ENCODE measurements around the gene PEX11G. TPM values are rescaled to one million over a fixed set of nuclear protein-coding genes. Genes with fewer than 3 reads are reported as not detected.

PEX11G gene
- polyA plus RNA-seq, 3 donors: 4.0 to 7.8 (median 7.0) TPM

DNA sequence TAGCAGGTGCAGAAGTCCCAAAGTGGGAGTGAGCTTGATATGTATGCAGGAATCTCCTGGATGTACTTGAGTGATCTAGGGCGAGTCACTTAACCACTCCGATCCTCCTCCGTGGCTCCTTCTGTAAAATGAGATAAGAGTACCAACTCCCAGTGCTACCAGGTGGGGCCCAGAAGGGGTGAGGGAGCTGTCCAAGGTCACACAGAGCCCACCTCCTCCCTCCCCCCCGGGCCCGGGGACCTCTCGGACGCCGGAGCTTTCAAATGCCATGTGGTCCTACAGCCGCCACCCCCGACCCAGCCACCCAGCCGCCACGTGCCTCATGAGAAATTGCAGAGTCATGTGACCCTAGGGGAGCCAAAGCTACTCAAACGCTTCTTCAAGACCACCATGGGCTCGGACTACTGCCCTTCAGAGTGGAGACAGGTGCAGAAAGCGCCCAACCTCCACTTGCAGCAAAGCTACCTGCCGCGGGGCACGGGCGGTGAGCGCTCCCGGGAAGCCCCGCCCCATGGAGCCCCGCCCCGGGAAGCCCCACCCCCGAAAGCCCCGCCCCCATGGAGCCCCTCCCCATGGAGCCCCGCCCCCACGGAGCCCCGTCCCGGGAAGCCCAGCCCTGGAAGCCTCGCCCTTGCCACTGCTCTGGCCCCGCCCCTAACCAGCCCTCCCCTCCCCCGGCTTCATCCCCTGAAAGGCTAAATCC is 17.0 kb upstream of the PEX11G start:
- WGBS, 3 donors: 2 to 5% (median 4%) methylated on average over 23 to 32 of the region's 33 CpGs
- H3K27ac ChIP-seq (ENCODE audit: low read depth, low read length): no peak overlapping the region

DNA sequence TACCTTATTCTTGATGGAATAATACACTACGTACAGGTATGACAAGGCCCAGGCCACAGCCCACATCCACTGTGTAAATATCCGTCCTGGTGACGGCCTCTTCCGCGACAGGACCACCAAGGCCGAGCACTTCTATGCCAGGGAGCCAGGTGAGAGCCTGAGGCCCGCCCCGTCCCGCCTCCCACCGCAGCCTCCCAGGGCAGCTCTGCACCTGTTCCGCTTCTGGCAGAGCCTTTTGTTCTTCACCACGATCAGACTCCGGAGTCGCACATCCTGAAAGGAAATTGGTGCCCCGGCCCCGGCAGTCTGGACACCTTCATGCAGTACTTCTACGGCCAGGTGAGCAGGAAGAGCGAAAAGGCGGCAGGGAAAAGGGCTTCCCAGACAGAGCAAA is 16.4 kb upstream of the PEX11G start:
- no peak overlapping the region for H3K27ac ChIP-seq (ENCODE audit: low read depth, low read length)
- WGBS, 3 donors: 17 to 40% (median 32%) methylated on average over 19 of the region's 19 CpGs

- WGBS, 3 donors: 66 to 86% (median 69%) methylated on average over 6 of the region's 6 CpGs
- no peak overlapping the region for H3K27ac ChIP-seq (ENCODE audit: low read depth, low read length)
Observed at GRCh38 chr19:7504684-7505083, 15.8 kb upstream of the PEX11G start.

DNA sequence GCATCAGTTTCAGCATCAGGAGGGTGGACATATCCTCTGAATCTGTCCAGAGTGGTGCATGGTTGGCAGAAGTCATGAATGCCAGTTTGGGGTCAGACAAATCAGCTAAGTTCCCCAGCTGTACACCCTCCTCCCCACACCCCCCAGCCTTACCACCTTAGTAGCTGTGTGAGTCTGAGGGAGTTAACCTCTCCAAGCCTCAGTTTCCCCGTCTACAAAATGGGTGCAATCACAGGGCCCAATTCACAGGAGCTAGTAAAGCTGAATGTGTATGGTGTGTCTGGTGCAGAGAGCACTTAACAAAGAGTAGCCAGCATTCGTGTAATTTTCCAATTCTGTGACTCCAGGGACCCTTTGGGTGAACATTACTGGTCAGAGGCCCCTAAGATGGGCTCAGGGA is 13.7 kb upstream of the PEX11G start:
- no peak overlapping the region for H3K27ac ChIP-seq (ENCODE audit: low read depth, low read length)
- WGBS, 3 donors: 37 to 75% (median 70%) methylated on average over 2 of the region's 2 CpGs

- WGBS, 3 donors: 1 to 3% (median 2%) methylated on average over 83 to 93 of the region's 93 CpGs
Observed at GRCh38 chr19:7500811-7501450, 12.1 kb upstream of the PEX11G start.

GRCh38 chr19:7497292-7497691 is 8.5 kb upstream of the PEX11G start:
- WGBS, 3 donors: 55 to 59% (median 58%) methylated on average over 7 of the region's 7 CpGs

More at GRCh38 chr19:7500811-7501450, 12.1 kb upstream of the PEX11G start:
- no peak overlapping the region for H3K27ac ChIP-seq (ENCODE audit: low read depth, low read length)

GRCh38 chr19:7494416-7495098 is 5.7 kb upstream of the PEX11G start:
- H3K27ac ChIP-seq (ENCODE audit: low read depth, low read length): no peak overlapping the region
- 20 to 57% (median 41%) methylated on average over 13 of the region's 13 CpGs for WGBS, 3 donors

More at GRCh38 chr19:7497292-7497691, 8.5 kb upstream of the PEX11G start:
- H3K27ac ChIP-seq (ENCODE audit: low read depth, low read length): no peak overlapping the region

GRCh38 chr19:7492558-7492957 is 3.7 kb upstream of the PEX11G start:
- WGBS, 3 donors: 48 to 86% (median 50%) methylated on average over 11 of the region's 11 CpGs
- no peak overlapping the region for H3K27ac ChIP-seq (ENCODE audit: low read depth, low read length)

- WGBS, 3 donors: 37 to 74% (median 40%) methylated on average over 4 of the region's 4 CpGs
- H3K27ac ChIP-seq (ENCODE audit: low read depth, low read length): no peak overlapping the region
Observed at GRCh38 chr19:7492142-7492541, 3.3 kb upstream of the PEX11G start.

DNA sequence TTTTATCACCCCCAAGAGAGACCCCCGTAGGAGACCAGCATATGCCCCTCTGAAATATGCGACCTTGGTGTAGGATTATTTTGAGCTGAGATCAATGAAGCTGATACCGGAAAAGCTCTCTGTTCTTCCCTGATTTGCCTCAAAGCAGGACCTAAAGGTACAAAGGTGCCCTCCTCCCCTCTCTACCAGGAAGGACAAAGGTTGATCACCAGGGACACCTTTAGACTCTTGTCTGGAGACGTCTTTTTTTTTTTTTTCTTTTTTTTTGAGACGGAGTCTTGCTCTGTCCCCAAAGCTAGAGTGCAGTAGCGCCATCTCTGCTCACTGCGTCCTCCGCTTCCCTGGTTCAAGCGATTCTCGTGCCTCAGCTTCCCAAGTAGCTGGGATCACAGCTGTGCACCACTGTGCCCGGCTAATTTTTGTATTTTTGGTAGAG is 792 bp upstream of the PEX11G start:
- WGBS, 3 donors: 68 to 85% (median 84%) methylated on average over 11 of the region's 11 CpGs
- H3K27ac ChIP-seq (ENCODE audit: low read depth, low read length): no peak overlapping the region

GRCh38 chr19:7486923-7487322 is 1.9 kb downstream of the PEX11G start:
- H3K27ac ChIP-seq (ENCODE audit: low read depth, low read length): no peak overlapping the region
- WGBS, 3 donors: 63 to 73% (median 71%) methylated on average over 2 of the region's 2 CpGs

DNA sequence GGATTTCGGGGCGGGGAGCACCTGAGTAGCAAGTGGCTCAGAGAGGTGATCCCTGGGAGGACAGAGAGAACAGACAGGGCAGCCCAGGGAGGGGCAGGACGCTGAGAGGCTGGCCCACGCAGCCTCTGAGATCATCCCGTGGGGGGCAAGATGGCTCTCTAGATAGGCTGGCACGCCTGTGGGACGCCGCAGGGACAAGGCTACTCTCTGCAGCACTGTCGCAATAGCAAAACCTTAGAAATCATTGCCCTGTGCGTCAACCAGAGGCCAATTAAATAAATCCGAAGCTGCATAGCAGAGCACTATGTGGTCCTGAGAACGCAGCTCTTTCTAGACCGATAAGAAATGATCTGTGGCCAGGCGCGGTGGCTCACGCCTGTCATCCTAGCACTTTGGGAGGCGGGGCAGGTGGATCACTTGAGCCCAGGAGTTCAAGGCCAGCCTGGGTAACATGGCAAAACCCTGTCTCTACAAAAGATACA is 5.1 kb downstream of the PEX11G start:
- 78 to 85% (median 80%) methylated on average over 17 of the region's 17 CpGs for WGBS, 3 donors
- H3K27ac ChIP-seq (ENCODE audit: low read depth, low read length): no peak overlapping the region

DNA sequence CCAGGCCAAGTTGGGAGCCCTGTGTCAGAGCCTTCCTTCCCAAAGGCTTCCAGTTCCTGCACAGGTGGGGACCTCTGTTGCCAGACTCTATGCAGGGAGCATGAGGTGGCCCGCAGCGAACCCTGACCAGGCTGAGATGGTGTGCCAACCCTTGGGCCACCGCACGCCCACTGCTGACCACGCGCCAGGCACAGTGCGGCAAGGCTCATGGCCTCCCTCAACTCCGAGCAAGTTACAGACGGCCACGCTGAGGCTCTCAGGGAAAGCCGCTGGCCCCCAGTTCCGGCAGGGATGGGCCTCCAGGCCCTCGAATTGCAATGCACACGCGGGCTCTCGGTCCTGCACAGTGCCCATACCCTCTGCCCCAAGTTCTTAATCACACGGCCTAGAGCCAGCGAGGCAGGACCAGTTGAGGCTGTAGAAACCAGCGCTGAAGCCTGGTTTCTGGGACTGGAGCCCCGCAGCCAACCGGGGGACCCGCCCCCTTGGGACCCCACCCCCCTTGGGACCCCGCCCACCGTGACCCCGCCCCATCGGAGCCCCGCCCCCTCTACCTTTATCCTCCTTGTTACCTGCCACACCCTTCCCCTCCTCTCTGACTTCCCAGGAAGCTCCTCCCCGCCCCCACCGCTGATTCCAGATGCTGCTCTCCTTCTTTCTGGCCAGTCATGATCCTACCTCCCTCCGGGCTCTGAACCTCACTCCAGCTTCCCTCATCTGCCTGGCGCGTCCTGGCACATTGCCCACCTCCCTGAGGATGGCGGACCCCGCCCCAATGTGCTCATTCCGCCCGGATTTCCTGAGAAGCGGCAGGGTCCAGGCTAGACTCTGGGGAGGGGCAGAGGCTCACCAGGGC is 6.0 kb downstream of the PEX11G start:
- 37 to 55% (median 45%) methylated on average over 32 to 37 of the region's 37 CpGs for WGBS, 3 donors
- no peak overlapping the region for H3K27ac ChIP-seq (ENCODE audit: low read depth, low read length)

DNA sequence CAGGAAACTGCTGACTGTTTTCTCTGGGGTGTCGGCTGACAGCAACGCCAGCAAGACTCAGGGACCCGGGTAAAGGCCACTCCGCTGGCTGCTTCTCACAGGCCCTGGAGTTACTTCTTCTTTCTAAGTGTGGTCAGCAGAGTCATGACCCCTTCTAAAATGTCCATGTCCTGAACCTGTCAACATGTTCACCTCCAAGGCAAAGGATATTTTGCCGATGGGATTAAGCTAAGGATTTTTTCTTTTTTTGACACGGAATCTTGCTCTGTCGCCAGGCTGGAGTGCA is 7.9 kb downstream of the PEX11G start:
- H3K27ac ChIP-seq (ENCODE audit: low read depth, low read length): no peak overlapping the region
- 64 to 71% (median 66%) methylated on average over 7 of the region's 7 CpGs for WGBS, 3 donors

DNA sequence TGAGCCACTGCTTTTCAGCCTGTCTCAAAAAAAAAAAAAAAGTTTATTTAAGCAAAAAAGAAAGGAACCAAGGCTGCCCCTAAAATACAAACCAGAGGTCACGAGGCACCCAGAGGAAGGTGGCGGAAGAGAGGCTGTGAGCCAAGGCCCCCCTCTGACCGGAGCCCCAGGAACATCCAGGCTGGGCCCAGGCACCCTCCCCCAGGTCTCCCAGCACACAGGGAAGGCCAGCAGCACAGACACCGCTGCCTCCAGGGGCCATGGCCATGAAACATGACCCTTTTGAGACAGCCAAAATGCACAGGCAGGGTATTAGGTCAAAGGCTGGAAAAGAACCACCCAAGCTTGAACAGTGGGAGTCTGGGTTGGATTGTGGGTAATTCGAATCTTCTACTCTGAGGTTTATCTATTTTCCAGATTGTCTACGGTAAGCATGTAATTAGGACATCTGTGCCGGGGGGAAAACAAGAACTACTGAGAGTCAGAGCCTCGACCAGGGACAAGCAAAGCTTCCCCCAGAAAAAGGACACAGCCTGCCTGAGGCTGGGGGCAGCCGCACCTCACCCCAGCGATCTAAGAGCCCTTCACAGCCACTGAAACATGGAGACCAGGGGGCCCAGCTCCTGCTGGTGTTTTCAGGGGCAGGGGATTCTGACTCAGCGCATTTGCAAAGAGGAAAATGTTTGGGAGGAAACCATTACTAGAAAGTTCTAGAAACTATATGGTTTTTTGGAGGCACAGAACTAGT is 8.4 kb downstream of the PEX11G start:
- H3K27ac ChIP-seq (ENCODE audit: low read depth, low read length): no peak overlapping the region
- 61 to 70% (median 63%) methylated on average over 11 of the region's 11 CpGs for WGBS, 3 donors

DNA sequence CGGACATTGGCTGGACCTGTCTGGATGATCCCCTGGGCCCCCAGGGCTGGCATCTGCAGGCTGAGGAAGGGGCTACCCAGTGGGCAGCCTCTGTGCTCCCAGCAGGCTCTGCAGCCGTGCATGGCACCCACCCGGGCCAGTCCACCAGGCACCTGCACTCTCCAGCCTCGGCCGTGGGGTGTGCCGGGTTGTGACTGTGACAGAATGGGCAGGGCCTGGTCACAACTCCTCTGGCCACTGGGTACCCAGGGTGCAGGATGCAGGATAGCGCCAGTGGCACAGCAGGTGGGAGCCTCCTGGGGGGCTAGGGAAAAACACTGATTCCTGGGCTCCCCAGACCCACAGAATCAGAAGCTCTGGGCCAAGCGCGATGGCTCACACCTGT is 10.0 kb downstream of the PEX11G start:
- no peak overlapping the region for H3K27ac ChIP-seq (ENCODE audit: low read depth, low read length)

GRCh38 chr19:7478173-7478842 is 10.5 kb downstream of the PEX11G start:
- H3K27ac ChIP-seq (ENCODE audit: low read depth, low read length): no peak overlapping the region
- WGBS, 3 donors: 66 to 74% (median 70%) methylated on average over 26 of the region's 26 CpGs

More for the DNA sequence above, 10.0 kb downstream of the PEX11G start:
- 75 to 91% (median 86%) methylated on average over 9 of the region's 9 CpGs for WGBS, 3 donors

All from adipose tissue (tissue), 3 donors.